K562 (cell line): ENCODE results near the gene PRKCB. TPM values are rescaled to one million over a fixed set of nuclear protein-coding genes. Genes with fewer than 3 reads are reported as not detected.
A peak's percentile ranks its signal among the peaks of the same experiment; 100 is the strongest.

Source experiments
- ATAC-seq: fragments of 200-7000 bp; cut with Tn5 transposase; 3 replicates; pipeline ENCODE4 v1.9.1; 2020; ENCODE audit warnings: moderate library complexity
- BruUV-seq: library from RNA; stranded (reverse); fragments of 400-500 nt; replicated peaks from 2 replicates; lab custom pipeline; 2021; lab: Mats Ljungman, UMichigan
- CTCF ChIA-PET: fragments of 300-600 bp; formaldehyde crosslinking; extraction: SDS; loops from one replicate; lab custom pipeline; 2021; ENCODE audit warnings: low intra/inter-chr PET ratio; lab: Yijun Ruan, JAX
- POLR2A ChIA-PET: fragments of 300-600, 350-650 bp; sonication (Branson Sonifier 250); formaldehyde crosslinking; extraction: SDS; loops from one replicate; lab custom pipeline; 2021; ENCODE audit warnings: antibody characterized with exemption, inconsistent platforms; lab: Yijun Ruan, JAX
- DNase-seq, 4 experiments: peaks; one replicate each; pipeline versions ENCODE4 v3.0.0 to v3.0.0-alpha.2; 2011 to 2018; ENCODE audit warnings: low spot score in 3 of 4, mixed read lengths in 3 of 4; ENCODE audit errors: extremely low read depth in 1 of 4
- FAIRE-seq: peaks from 2 replicates; lab custom pipeline; 2011; peaks lifted over from hg19 to GRCh38; lab: Jason Lieb, UNC
- H2AFZ ChIP-seq: 2 replicates; pipeline ENCODE4 v1.6.0; 2011; ENCODE audit warnings: low read depth, low read length, control low read depth, inconsistent platforms
- H3K27ac ChIP-seq: fragments of 200-600 bp; 3 replicates; pipeline ENCODE4 v1.8.0; 2011; ENCODE audit warnings: low read depth, mild to moderate bottlenecking, control low read depth, inconsistent platforms, low read length, moderate library complexity, mixed read lengths; ENCODE audit errors: extremely low read depth
- H3K27me3 ChIP-seq, 2 experiments: fragments of 300-600 bp in 1 of 2; 2 replicates in 1 of 2; 3 replicates in 1 of 2; pipeline versions ENCODE4 v1.6.0 to v1.8.0; 2011; ENCODE audit warnings: inconsistent platforms in 2 of 2, low read length in 2 of 2, mild to moderate bottlenecking in 1 of 2, mixed read lengths in 1 of 2, moderate library complexity in 1 of 2; ENCODE audit not compliant: control insufficient read depth in 2 of 2, insufficient read depth in 2 of 2
- H3K36me3 ChIP-seq: fragments of 300-600 bp; 3 replicates; pipeline ENCODE4 v1.8.0; 2011; ENCODE audit warnings: mild to moderate bottlenecking, low read length, inconsistent platforms; ENCODE audit not compliant: control insufficient read depth, insufficient read depth
- H3K4me1 ChIP-seq, 2 experiments: fragments of 200-600 bp in 1 of 2; replicated peaks in 1 of 2; 2 replicates in 1 of 2; 3 replicates in 1 of 2; pipeline versions ENCODE4 v1.5.1 to v1.8.0; 2011; ENCODE audit warnings: inconsistent platforms in 2 of 2, low read length in 2 of 2, mild to moderate bottlenecking in 1 of 2, mixed read lengths in 1 of 2, moderate library complexity in 1 of 2; ENCODE audit not compliant: control insufficient read depth in 2 of 2, insufficient read depth in 2 of 2
- H3K4me2 ChIP-seq: 2 replicates; pipeline ENCODE4 v1.6.1; 2011; ENCODE audit warnings: low read length, control low read depth, inconsistent platforms, mixed read lengths; ENCODE audit not compliant: insufficient read depth
- H3K4me3 ChIP-seq: fragments of 200-600 bp; sonication (generic), shearing (Covaris generic); 2 replicates; pipeline ENCODE4 v1.5.1; 2016; ENCODE audit warnings: control low read depth, inconsistent platforms
- H3K79me2 ChIP-seq: fragments of 200-600 bp; 3 replicates; pipeline ENCODE4 v1.8.0; 2011; ENCODE audit warnings: low read length, inconsistent platforms; ENCODE audit not compliant: control insufficient read depth, insufficient read depth
- H3K9ac ChIP-seq, 2 experiments: 2 replicates each; pipeline versions ENCODE4 v1.6.0 to v1.6.1; 2011; ENCODE audit warnings: low read depth in 2 of 2, low read length in 2 of 2, control low read depth in 1 of 2, inconsistent platforms in 1 of 2, mild to moderate bottlenecking in 1 of 2, mixed read lengths in 1 of 2; ENCODE audit not compliant: insufficient read depth in 1 of 2
- H3K9me1 ChIP-seq: one replicate; pipeline ENCODE4 v1.6.0; 2011; ENCODE audit warnings: inconsistent platforms, mild to moderate bottlenecking, low read length, moderate library complexity; ENCODE audit not compliant: control insufficient read depth, insufficient read depth
- H3K9me3 ChIP-seq: replicated peaks from 2 replicates; pipeline ENCODE4 v1.5.1; 2011; ENCODE audit warnings: low read depth, low read length, inconsistent platforms; ENCODE audit not compliant: control insufficient read depth, insufficient read depth
- H4K20me1 ChIP-seq: replicated peaks from 2 replicates; pipeline ENCODE4 v1.6.1; 2011; ENCODE audit warnings: low read length, inconsistent platforms, mixed read lengths; ENCODE audit not compliant: control insufficient read depth, insufficient read depth
- FOSL1 ChIP-seq: fragments of 200-800 bp; sonication (Bioruptor generic); conservative IDR thresholded peaks from 2 replicates; pipeline ENCODE4 v1.6.1; 2016; ENCODE audit warnings: missing genetic modification characterization, missing compliant biosample characterization
- SMAD1 ChIP-seq: fragments of 150-350 bp; IDR thresholded peaks from 2 replicates; pipeline ENCODE4 v1.6.1; 2014; ENCODE audit warnings: low read length, low read depth; ENCODE audit not compliant: partially characterized antibody
- TCF3 ChIP-seq: sonication (generic); formaldehyde crosslinking; IDR thresholded peaks from 2 replicates; pipeline ENCODE4 v1.4.0; 2020; ENCODE audit warnings: mild to moderate bottlenecking, missing genetic modification reagents
- ZNF12 ChIP-seq: sonication (generic); formaldehyde crosslinking; IDR thresholded peaks from 2 replicates; pipeline ENCODE4 v1.4.0; 2020; ENCODE audit warnings: mild to moderate bottlenecking, missing genetic modification reagents
- ZNF717 ChIP-seq: fragments of 250-450 bp; sonication (Bioruptor Pico); IDR thresholded peaks from 2 replicates; pipeline ENCODE4 v1.5.0; 2021
- WGBS: fragments of 100-300 bp; shearing (Covaris generic); methylation state at CpG from one replicate; pipeline ENCODE4 v1.1.6; 2016; ENCODE audit warnings: low coverage, mixed read lengths; ENCODE audit not compliant: insufficient coverage; ENCODE audit errors: missing lambda C conversion rate; 5-methylcytosine and 5-hydroxymethylcytosine counted together
- in situ Hi-C: fragments of 300-500 bp; cut with MboI; formaldehyde crosslinking; loops from 4 replicates; pipeline ENCODE4 v1.15.0; 2018; ENCODE audit warnings: inconsistent platforms, mixed read lengths
- intact Hi-C: fragments of 100-400 bp; cut with micrococcal nuclease; formaldehyde crosslinking; loops from 2 replicates; pipeline ENCODE4 v1.14.2; 2022
- polyA plus RNA-seq, 8 experiments: library from polyadenylated mRNA; depleted of rRNA in 4 of 8; stranded (reverse) in 5 of 8; unstranded in 3 of 8; fragments of >200 nt; fragmentation: Nextera tagmentation in 2 of 8; fragmentation: Illumina TruSeq in 1 of 8; extraction: Ambion mirVana in 2 of 8; extraction: Trizol in 1 of 8; gene quantifications; 2 replicates each; pipeline versions ENCODE4 v1.2.1 to v1.2.3, GENCODE V29; 2011 to 2014; ENCODE audit warnings: inconsistent platforms in 1 of 8, missing spikeins in 1 of 8
- total RNA-seq, 7 experiments: library from RNA; depleted of rRNA in 6 of 7; stranded (reverse); fragments of >200 nt in 6 of 7; fragmentation: Illumina TruSeq in 2 of 7; extraction: Trizol in 2 of 7; gene quantifications; 2 replicates each; pipeline versions ENCODE4 v1.2.1 to v1.2.3, GENCODE V29; 2011 to 2021; ENCODE audit warnings: low replicate concordance in 1 of 7
- TF ChIP-seq, protein P1 (sequence below): fragments of 250-450 bp; sonication (Bioruptor Pico); IDR thresholded peaks from 2 replicates; pipeline ENCODE4 v1.4.0; 2020; ENCODE audit warnings: mild to moderate bottlenecking, moderate library complexity
- TF ChIP-seq, protein P2 (sequence below): fragments of 450-650 bp; formaldehyde crosslinking; IDR thresholded peaks from 2 replicates; pipeline ENCODE4 v1.4.0; 2022; ENCODE audit warnings: missing genetic modification characterization

The PRKCB gene
- total and polyA plus RNA-seq, 9 of the 15 experiments (the other 6 are each of a cell fraction or from before 2014, with no cell fraction given): 49.9 to 276 (median 148) TPM

DNA sequence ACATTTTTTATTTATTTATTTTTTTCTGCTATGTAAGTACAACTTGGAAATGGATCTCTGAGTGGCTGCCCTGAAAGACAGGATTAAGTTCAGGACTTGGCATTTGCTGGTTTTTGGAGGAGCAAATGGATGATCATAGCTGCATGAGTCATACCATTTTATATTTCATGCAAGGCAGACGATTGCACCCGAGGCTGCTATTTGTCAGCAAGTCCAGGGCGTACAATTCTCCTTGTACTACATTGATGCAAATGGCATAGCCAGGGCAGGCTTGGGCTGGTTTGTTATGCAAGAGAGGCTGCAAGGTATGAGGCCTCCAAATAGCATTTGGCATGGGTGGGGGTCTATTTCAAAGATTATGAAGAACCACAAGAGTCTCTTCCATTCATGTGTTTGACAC lies 339.2 kb downstream of the PRKCB start:
- Histone ChIP-seq H3K4me3 (no peak overlapping the region), H3K4me2 (no peak overlapping the region), H3K4me1 (no peaks in the 10 kb centered on the region; a peak in 1 of 5 replicates), H3K27ac (no peak overlapping the region), H3K9me1 (no peaks in the 10 kb centered on the region), H4K20me1 (no peaks in the 10 kb centered on the region), H3K27me3 (no peaks in the 10 kb centered on the region), H2AFZ (no peak overlapping the region), H3K79me2 (no peaks in the 10 kb centered on the region), H3K9me3 (no peaks in the 10 kb centered on the region), H3K9ac (no peak overlapping the region), H3K36me3 (peaks cover 95% of the 10 kb centered on the region)
- BruUV-seq: no TSS peak
- ATAC-seq (no peak), DNase-seq (no peak), FAIRE-seq (no peak)
- ChIA-PET CTCF (no interaction called here), POLR2A (no interaction called here)
- intact Hi-C loops: no loop called here
- WGBS: 84% methylated on average over 3 of the region's 3 CpGs
- in situ Hi-C loops: no loop called here
- TF ChIP-seq SMAD1 (no peak), FOSL1 (tag) (0 out of 2 replicates have a peak, but pooled peaks have one; percentile 14)

DNA sequence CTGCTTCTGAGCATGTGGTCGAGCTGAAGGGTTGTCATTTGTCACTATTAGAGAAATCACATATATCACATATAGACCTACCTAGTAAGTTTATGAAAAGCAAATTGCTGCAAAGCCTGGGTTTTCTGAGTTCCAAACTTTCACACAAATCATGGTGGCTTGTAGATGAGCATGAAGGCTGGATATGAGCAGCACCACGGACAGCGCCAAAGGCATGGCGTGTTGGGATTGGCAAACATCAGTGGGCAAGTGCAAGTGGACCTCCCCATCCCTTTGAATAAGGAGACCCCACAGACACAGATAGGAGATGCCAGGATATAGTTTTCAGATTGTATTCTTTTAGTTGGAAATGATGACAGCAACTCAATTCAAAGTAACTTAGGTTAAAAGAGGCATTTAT lies 342.7 kb downstream of the PRKCB start:
- in situ Hi-C loops: no loop called here
- Histone ChIP-seq H3K9ac (no peak overlapping the region), H3K27me3 (no peaks in the 10 kb centered on the region), H4K20me1 (no peaks in the 10 kb centered on the region; the same call in 1 of the 2 replicates), H3K36me3 (peaks cover 96% of the 10 kb centered on the region), H3K4me2 (no peak overlapping the region), H3K9me3 (no peaks in the 10 kb centered on the region), H3K9me1 (no peaks in the 10 kb centered on the region), H2AFZ (no peak overlapping the region), H3K79me2 (no peaks in the 10 kb centered on the region), H3K4me1 (no peaks in the 10 kb centered on the region; a peak in 1 of 5 replicates), H3K4me3 (no peak overlapping the region), H3K27ac (no peak overlapping the region)
- POLR2A ChIA-PET: no interaction called here
- DNase-seq (peak in 3 of 4 experiments; percentile 28 to 37 (median 30)), FAIRE-seq (no peak), ATAC-seq (no peak)
- intact Hi-C loops: no loop called here
- BruUV-seq: no TSS peak
- 91% methylated on average over 4 of the region's 4 CpGs for WGBS
- CTCF ChIA-PET: no interaction called here
- TF ChIP-seq, protein P1, sequence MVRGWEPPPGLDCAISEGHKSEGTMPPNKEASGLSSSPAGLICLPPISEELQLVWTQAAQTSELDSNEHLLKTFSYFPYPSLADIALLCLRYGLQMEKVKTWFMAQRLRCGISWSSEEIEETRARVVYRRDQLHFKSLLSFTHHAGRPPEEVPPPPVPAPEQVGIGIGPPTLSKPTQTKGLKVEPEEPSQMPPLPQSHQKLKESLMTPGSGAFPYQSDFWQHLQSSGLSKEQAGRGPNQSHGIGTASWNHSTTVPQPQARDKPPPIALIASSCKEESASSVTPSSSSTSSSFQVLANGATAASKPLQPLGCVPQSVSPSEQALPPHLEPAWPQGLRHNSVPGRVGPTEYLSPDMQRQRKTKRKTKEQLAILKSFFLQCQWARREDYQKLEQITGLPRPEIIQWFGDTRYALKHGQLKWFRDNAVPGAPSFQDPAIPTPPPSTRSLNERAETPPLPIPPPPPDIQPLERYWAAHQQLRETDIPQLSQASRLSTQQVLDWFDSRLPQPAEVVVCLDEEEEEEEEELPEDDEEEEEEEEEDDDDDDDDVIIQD (CRISPR knock-in tag): no peak
- TF ChIP-seq ZNF12 (CRISPR knock-in tag): no peak
- TF ChIP-seq, protein P2, sequence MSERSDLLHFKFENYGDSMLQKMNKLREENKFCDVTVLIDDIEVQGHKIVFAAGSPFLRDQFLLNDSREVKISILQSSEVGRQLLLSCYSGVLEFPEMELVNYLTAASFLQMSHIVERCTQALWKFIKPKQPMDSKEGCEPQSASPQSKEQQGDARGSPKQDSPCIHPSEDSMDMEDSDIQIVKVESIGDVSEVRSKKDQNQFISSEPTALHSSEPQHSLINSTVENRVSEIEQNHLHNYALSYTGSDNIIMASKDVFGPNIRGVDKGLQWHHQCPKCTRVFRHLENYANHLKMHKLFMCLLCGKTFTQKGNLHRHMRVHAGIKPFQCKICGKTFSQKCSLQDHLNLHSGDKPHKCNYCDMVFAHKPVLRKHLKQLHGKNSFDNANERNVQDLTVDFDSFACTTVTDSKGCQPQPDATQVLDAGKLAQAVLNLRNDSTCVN (CRISPR knock-in tag): no peak
- no peak for TF ChIP-seq TCF3 (CRISPR knock-in tag)
- no peak for TF ChIP-seq ZNF717
